Renal cortical epithelial cell (primary cell): ENCODE measurements around the gene ESPL1. TPM values are rescaled to one million over a fixed set of nuclear protein-coding genes. Genes with fewer than 3 reads are reported as not detected.
"Not testable (repeated sequence)": the region's sequence is repeated elsewhere in the genome, so short reads cannot be mapped to it uniquely, and the experiment has no call there.

Source experiments
- DNase-seq: peaks from one replicate; pipeline ENCODE4 v3.0.0-alpha.2; 2011; ENCODE audit warnings: low read depth
- total RNA-seq: library from RNA; depleted of rRNA; stranded (reverse); fragments of >200 nt; gene quantifications from 2 replicates; pipeline ENCODE4 v1.2.3, GENCODE V29; 2014

Gene ESPL1
- total RNA-seq, 1 donor from 2014 or later = 0.70 TPM

- DNase-seq = no peak
Measured at GRCh38 chr12:53258541-53259539, 9.3 kb upstream of the ESPL1 start.

DNA sequence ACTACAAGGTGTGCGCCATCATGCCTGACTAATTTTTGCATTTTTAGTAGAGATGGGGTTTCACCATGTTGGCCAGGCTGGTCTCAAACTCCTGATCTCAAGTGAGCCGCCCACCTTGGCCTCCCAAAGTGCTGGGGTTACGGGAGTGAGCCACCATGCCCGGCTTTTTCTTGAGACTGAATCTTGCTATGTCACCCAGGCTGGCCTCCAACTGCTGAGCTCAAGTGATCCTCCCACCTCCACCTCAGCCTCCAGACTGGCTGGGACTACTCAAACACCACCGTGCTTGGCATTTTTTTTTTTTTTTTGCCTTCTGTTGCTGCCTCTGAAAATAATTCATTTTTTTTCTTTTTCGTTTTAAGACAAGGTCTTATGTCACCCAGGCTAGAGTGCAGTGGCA, 8.2 kb upstream of the ESPL1 start:
- no peak for DNase-seq

- no peak for DNase-seq
Measured at GRCh38 chr12:53265783-53266182, 2.3 kb upstream of the ESPL1 start.

- DNase-seq = no peak
Measured at GRCh38 chr12:53267306-53267998, 647 bp upstream of the ESPL1 start.

DNA sequence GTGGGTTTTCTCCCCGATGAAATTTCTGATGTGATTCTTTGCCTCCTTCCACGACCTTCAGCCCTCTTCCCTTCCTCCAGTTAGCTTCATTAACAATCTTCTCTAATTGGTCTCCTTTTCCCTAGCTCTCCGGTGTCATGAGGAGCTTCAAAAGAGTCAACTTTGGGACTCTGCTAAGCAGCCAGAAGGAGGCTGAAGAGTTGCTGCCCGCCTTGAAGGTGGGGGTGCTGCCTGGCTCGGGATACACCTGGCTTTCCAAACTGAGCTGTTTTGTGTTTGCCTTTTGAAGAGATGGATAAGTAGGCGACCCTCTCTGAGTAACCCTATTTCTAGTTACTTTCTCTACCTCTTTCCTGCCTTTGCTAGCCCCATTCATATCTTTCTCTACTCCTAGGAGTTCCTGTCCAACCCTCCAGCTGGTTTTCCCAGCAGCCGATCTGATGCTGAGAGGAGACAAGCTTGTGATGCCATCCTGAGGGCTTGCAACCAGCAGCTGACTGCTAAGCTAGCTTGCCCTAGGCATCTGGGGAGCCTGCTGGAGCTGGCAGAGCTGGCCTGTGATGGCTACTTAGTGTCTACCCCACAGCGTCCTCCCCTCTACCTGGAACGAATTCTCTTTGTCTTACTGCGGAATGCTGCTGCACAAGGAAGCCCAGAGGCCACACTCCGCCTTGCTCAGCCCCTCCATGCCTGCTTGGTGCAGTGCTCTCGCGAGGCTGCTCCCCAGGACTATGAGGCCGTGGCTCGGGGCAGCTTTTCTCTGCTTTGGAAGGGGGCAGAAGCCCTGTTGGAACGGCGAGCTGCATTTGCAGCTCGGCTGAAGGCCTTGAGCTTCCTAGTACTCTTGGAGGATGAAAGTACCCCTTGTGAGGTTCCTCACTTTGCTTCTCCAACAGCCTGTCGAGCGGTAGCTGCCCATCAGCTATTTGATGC, 797 bp downstream of the ESPL1 start:
- no peak for DNase-seq

- DNase-seq = no peak
Measured at GRCh38 chr12:53274445-53274844, 6.3 kb downstream of the ESPL1 start.

DNA sequence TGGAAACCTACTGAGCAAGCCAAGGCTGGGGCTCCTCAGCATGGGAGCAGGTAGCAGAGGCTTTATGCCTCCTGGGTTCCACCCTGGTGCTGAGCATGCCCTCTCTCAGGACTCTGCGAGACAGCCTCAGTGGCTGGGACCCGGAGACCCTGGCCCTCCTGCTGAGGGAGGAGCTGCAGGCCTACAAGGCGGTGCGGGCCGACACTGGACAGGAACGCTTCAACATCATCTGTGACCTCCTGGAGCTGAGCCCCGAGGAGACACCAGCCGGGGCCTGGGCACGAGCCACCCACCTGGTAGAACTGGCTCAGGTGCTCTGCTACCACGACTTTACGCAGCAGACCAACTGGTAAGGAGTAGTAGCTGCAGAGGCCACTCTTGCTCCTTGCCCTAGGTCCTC, 8.4 kb downstream of the ESPL1 start:
- DNase-seq = no peak

DNA sequence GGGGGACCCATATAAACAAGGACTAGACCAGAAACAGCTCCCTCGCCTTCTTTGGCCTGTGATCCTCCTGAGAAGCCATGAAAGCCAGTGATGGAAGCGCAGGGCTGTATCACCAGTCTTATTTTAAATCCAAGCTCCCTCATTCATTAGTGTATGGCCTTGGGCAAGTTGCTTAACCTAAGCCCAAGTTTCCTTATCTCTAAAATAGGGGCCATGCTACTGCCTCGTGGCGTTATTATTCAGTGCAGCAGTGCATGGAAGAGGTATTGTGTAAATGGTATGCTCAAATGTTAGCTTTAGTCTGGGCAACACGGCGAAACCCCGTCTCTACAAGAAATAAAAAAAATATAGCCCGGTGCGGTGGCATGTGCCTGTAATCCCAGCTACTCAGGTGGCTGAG, 9.9 kb downstream of the ESPL1 start:
- DNase-seq = no peak

GRCh38 chr12:53279283-53279869, 11.3 kb downstream of the ESPL1 start:
- no peak for DNase-seq

DNA sequence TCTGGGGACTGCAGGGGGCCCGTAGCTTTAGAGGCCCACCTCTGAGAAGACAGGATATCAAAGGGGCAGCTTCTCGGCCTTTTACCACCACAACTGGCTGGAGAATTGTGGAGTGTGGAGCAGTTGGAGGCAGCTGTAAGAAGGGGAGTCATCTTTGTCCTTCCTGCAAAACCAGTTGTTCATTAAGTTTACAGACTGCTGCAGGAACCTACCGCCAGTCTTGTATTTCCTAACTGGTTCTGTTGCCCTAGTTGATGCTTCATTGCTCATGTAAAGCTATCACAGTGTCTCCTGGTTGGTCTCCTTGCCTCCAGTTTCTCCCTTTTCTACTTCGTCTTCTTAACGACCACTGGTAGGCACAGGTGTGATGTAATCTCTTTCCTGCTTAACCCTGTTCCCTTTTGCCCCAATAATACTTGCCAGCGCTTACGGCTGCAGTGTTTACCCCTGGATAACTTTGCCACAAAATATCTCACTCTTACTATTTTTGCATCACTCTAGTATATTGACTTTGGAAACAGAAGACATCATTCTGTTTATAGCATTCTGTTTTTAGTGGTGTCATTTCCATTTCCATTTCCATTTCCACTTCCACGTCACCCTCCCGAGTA, 11.9 kb downstream of the ESPL1 start:
- no peak for DNase-seq

GRCh38 chr12:53286448-53286847, 18.3 kb downstream of the ESPL1 start:
- DNase-seq = no peak

DNA sequence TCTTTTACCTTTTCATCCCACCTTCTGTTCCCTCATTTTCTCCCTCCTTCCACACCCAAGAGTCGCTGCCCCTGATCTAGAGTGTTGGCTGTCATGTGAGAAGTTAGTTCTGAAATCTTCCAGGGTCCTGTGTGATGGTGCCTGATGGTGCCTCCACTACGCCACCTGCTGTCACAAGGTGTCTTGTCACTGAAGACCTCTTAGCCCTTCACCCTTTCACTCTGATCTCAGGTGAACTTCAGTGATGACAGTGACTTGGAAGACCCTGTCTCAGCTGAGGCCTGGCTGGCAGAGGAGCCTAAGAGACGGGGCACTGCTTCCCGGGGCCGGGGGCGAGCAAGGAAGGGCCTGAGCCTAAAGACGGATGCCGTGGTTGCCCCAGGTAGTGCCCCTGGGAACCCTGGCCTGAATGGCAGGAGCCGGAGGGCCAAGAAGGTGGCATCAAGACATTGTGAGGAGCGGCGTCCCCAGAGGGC, 19.7 kb downstream of the ESPL1 start:
- DNase-seq = peak; percentile 56

DNA sequence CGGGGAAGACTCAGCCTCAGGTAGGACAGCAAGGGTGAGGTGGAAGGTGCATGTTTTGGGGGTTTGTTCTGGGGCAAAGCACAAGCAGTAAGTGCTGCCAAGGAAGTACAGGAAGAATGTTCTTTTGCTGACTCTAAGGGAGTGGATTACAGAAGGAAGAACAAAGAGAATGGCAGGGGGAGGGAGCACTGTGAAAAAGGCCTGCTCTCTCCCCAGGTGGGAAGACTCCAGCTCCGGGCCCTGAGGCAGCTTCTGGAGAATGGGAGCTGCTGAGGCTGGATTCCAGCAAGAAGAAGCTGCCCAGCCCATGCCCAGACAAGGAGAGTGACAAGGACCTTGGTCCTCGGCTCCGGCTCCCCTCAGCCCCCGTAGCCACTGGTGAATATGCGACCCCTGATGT, 20.2 kb downstream of the ESPL1 start:
- DNase-seq = no peak

- DNase-seq = peak; percentile 39
Measured at GRCh38 chr12:53289891-53290290, 21.8 kb downstream of the ESPL1 start.

- no peak for DNase-seq
Measured at GRCh38 chr12:53290661-53291060, 22.6 kb downstream of the ESPL1 start.

GRCh38 chr12:53292426-53292825, 24.3 kb downstream of the ESPL1 start:
- DNase-seq = no peak

DNA sequence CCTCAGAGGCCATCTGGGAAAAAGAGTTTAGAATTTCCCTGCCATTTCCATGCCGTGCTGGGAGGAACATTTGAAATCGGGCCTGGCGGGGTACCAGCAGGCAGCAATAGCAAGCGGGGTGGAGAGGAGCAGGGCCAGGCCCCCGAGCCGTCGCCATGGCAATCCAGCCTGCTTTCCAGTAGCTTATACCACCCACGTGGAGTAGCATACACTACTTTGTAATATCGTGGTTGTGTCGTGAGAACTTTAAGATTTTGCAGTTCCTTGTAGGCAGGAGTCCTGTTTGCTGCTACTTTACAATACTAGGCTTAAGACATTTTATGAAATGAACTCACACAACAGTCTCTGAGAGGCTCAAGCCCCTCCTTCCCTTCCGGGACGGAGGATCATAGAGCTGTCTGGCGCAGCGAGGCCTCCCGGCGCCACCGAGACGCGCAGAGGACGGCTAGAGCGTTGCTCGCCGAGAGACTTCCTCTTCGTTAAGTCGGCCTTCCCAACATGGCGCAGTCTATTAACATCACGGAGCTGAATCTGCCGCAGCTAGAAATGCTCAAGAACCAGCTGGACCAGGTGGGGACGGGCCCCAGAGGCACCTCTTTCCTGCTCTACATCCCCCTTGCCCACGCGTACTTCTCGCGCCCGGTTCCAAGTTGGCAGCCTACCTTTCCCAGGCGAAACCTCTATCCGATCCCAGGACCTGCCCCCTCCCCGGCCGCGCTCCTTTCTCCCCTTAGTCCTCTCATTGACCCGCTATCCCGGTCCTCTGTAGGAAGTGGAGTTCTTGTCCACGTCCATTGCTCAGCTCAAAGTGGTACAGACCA, 27.2 kb downstream of the ESPL1 start, which contains the start of gene PFDN5:
Gene PFDN5 (plus strand): TSS at position 473 of the 821 bp plus-strand sequence. CDS start 26 bp downstream, at position 499.
- DNase-seq = peak; percentile 87

DNA sequence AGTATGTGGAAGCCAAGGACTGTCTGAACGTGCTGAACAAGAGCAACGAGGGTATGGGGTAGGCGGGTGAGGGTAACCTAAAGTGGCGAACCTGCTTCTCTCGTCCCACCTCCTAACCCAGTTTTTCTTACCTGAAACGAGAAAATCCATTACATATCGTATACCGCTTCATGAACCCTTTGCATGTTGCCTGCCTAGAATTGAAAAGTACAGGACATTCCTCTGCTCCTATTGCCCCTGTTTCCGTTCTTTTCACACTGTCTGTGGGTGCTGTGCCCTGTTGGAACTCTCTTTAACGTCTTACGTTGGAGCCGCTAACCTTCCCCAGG, 27.8 kb downstream of the ESPL1 start:
- DNase-seq = no peak

GRCh38 chr12:53297106-53297505, 29.0 kb downstream of the ESPL1 start:
- DNase-seq = not testable (repeated sequence)

DNA sequence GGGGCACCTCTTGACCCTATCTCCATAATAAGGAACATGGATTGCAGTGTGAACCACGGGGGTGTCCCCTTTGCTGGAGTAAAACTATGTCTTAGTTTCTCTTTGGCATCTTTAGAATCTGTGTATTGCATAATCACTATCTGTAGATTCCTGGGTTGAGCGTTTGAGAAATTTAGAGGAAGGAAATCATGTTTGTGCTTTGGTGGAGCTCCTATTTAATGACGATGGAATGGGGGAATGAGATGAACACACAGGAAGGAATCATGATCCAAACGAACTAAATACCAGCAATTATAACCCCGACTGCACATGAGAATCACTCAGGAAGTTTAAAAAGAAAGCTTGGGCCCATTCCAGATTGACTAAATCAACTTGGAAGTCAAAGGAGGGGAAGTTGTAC, 30.1 kb downstream of the ESPL1 start:
- no peak for DNase-seq
